Choroid plexus epithelial cell (primary cell): Measurements from ENCODE around the gene ZFPM1.
"Not testable (repeated sequence)": the region's sequence is repeated elsewhere in the genome, so short reads cannot be mapped to it uniquely, and the experiment has no call there.

ENCODE experiments used
- DNase-seq: peaks from one replicate; pipeline ENCODE4 v3.0.0-alpha.2; 2010; ENCODE audit warnings: low read depth
- H3K4me3 ChIP-seq: 2 replicates; pipeline ENCODE4 v1.5.1; 2011; ENCODE audit warnings: low read depth, mild to moderate bottlenecking, control low read depth, low read length, moderate library complexity
- CTCF ChIP-seq: conservative IDR thresholded peaks from 2 replicates; pipeline ENCODE4 v1.5.1; 2011; ENCODE audit warnings: low read depth, mild to moderate bottlenecking, control low read depth, inconsistent platforms, low read length, moderate library complexity

ZFPM1 gene

DNA sequence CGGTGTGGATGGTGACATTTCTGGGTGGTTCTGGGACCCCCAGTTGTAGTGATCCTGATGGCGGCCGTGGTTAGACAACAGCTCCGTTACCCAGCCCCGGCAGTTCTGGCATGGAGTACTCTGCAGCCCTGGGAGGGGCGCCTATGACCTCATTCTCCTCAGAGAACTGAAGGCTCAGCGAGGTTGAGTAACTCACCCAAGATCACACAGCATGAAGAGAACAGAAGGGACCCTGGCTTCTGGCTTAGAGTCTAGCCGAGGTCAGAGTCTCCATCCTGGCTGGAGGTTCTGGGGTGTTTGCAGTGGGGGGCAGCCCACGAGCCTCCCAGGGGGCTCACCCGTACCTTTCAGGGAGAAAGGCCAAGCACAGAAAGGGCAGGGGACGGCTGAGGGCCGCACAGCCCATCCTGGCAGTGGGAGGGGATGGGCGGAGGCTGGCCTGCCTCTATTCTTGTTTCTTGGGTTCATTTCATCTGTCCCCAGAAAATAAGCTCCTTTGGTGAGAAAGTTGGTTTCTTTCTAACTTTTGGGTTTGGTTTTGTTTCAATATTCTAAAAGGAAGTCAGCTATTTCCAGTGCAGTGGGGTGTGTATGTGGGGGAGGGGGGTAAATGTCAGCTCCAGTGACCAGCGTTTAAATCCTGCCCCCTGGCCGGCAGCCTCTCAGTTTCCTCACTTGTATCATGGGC is 13.2 kb downstream of the ZFPM1 start:
- no peak overlapping the region for H3K4me3 ChIP-seq
- TF ChIP-seq CTCF: no peak
- peak; percentile 31 for DNase-seq

- TF ChIP-seq CTCF: no peak
- DNase-seq: no peak
- H3K4me3 ChIP-seq: no peak overlapping the region
Observed at GRCh38 chr16:88466949-88467348, 13.9 kb downstream of the ZFPM1 start.

- no peak overlapping the region for H3K4me3 ChIP-seq
- TF ChIP-seq CTCF: no peak
- DNase-seq: no peak
Observed at GRCh38 chr16:88467541-88467944, 14.5 kb downstream of the ZFPM1 start.

- H3K4me3 ChIP-seq: no peak overlapping the region
- peak; percentile 33 for DNase-seq
- no peak for TF ChIP-seq CTCF
Observed at GRCh38 chr16:88468275-88469129, 15.4 kb downstream of the ZFPM1 start.

DNA sequence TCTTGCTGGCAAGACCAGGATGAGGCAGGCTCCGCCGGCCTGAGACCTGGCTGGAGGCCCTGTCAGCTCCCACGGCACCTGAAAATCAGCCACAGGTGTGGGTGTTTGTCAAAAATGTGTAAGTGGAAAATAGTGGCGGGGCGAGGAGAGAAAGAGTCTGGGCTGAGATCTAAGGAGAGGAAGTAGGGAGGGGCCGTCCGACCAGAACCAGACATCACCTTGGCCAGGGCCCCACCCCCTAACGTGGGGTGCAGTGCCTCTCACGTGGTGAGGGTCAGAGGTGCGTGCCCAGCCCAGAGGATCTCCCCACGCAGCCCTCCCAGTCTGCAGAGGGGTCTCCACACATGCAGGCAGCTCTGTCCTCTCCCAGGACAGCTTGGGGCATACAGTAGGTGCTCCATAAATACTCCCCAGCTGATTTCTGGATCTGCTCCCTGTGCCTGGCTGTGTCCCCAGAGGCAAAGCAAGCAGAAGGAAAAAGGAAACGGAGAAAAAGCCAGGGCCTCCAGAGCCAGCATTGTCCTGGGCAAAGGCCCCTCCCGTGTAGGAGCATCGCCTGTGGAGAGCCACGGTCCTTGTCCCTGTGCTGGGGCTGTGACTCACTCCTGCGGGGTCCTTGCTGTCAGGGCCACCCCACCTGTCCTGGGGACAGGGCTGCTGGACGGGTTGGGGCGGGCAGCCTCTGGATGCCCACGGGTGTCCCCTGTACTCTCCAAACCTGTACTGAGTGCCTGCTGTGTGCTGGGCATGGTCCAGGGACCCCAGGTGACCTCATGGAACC is 16.7 kb downstream of the ZFPM1 start:
- DNase-seq: no peak
- no peak for TF ChIP-seq CTCF
- no peak overlapping the region for H3K4me3 ChIP-seq

DNA sequence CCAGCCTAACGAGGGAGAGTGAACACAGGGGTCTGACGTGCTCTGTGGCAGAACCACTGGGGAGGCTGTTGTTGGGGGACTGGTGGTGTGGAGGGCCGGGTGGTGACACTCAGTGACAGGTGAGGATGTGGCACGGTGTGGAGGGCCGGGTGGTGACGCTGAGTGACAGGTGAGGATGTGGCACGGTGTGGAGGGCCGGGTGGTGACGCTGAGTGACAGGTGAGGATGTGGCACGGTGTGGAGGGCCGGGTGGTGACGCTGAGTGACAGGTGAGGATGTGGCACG is 17.3 kb downstream of the ZFPM1 start:
- not testable (repeated sequence) for DNase-seq, H3K4me3 ChIP-seq

GRCh38 chr16:88470696-88471095 is 17.6 kb downstream of the ZFPM1 start:
- not testable (repeated sequence) for DNase-seq, H3K4me3 ChIP-seq

- no peak overlapping the region for H3K4me3 ChIP-seq
- no peak for DNase-seq
- TF ChIP-seq CTCF: no peak
Observed at GRCh38 chr16:88471115-88471514, 18.0 kb downstream of the ZFPM1 start.
